Measurements from ENCODE around the gene ERGIC1.

DNA sequence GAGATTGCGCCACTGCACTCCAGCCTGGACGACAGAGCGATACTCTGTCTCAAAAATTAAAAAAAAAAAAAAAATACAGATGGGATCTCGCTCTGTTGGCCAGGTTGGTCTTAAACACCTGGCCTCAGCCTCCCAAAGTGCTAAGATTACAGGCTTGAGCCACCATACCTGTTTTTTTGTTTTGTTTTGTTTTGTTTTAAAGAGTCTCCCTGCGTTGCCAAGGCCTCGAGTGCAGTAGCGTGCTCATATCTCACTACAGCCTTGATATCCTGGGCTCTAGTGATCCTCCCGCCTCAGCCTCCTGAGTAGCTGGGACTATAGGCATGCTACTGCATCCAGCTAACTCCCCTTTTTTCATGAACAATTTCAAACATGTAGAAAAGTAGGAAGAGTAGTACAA, 156.7 kb downstream of the ERGIC1 start:
- TF ChIP-seq, protein P1, sequence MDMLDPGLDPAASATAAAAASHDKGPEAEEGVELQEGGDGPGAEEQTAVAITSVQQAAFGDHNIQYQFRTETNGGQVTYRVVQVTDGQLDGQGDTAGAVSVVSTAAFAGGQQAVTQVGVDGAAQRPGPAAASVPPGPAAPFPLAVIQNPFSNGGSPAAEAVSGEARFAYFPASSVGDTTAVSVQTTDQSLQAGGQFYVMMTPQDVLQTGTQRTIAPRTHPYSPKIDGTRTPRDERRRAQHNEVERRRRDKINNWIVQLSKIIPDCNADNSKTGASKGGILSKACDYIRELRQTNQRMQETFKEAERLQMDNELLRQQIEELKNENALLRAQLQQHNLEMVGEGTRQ (CRISPR knock-in tag; IDR thresholded peaks at IDR 0.05) = no peak
- TF ChIP-seq TP53 (CRISPR knock-in tag; IDR thresholded peaks at IDR 0.05) = no peak
- TF ChIP-seq, protein P2, sequence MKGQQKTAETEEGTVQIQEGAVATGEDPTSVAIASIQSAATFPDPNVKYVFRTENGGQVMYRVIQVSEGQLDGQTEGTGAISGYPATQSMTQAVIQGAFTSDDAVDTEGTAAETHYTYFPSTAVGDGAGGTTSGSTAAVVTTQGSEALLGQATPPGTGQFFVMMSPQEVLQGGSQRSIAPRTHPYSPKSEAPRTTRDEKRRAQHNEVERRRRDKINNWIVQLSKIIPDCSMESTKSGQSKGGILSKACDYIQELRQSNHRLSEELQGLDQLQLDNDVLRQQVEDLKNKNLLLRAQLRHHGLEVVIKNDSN (CRISPR knock-in tag; IDR thresholded peaks at IDR 0.05) = no peak
- no peak for TF ChIP-seq NFATC4 (CRISPR knock-in tag; IDR thresholded peaks at IDR 0.05)
- TF ChIP-seq, protein P3, sequence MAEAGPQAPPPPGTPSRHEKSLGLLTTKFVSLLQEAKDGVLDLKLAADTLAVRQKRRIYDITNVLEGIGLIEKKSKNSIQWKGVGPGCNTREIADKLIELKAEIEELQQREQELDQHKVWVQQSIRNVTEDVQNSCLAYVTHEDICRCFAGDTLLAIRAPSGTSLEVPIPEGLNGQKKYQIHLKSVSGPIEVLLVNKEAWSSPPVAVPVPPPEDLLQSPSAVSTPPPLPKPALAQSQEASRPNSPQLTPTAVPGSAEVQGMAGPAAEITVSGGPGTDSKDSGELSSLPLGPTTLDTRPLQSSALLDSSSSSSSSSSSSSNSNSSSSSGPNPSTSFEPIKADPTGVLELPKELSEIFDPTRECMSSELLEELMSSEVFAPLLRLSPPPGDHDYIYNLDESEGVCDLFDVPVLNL (CRISPR knock-in tag; IDR thresholded peaks at IDR 0.05; ENCODE audit: borderline replicate concordance, low read depth) = no peak
- TF ChIP-seq, protein P4, sequence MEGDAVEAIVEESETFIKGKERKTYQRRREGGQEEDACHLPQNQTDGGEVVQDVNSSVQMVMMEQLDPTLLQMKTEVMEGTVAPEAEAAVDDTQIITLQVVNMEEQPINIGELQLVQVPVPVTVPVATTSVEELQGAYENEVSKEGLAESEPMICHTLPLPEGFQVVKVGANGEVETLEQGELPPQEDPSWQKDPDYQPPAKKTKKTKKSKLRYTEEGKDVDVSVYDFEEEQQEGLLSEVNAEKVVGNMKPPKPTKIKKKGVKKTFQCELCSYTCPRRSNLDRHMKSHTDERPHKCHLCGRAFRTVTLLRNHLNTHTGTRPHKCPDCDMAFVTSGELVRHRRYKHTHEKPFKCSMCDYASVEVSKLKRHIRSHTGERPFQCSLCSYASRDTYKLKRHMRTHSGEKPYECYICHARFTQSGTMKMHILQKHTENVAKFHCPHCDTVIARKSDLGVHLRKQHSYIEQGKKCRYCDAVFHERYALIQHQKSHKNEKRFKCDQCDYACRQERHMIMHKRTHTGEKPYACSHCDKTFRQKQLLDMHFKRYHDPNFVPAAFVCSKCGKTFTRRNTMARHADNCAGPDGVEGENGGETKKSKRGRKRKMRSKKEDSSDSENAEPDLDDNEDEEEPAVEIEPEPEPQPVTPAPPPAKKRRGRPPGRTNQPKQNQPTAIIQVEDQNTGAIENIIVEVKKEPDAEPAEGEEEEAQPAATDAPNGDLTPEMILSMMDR (IDR thresholded peaks at IDR 0.05) = no peak
- no peak for TF ChIP-seq NR3C1 (CRISPR knock-in tag; conservative IDR thresholded peaks at IDR 0.05; ENCODE audit: low read depth)
- TF ChIP-seq ZNF138 (CRISPR knock-in tag; conservative IDR thresholded peaks at IDR 0.05) = no peak
- TF ChIP-seq, protein P5, sequence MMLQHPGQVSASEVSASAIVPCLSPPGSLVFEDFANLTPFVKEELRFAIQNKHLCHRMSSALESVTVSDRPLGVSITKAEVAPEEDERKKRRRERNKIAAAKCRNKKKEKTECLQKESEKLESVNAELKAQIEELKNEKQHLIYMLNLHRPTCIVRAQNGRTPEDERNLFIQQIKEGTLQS (CRISPR knock-in tag; conservative IDR thresholded peaks at IDR 0.05) = no peak
- TF ChIP-seq SMAD3 (CRISPR knock-in tag; IDR thresholded peaks at IDR 0.05; ENCODE audit: borderline replicate concordance) = no peak
- no peak for TF ChIP-seq ESRRA (CRISPR knock-in tag; IDR thresholded peaks at IDR 0.05; ENCODE audit: borderline replicate concordance)
- no peak for TF ChIP-seq GABPB1 (CRISPR knock-in tag; IDR thresholded peaks at IDR 0.05)
- TF ChIP-seq ZBTB21 (CRISPR knock-in tag; IDR thresholded peaks at IDR 0.05; ENCODE audit: borderline replicate concordance) = no peak
